PC-3 (cell line): ENCODE results near the gene TSPAN11. TPM values are rescaled to one million over a fixed set of nuclear protein-coding genes. Genes with fewer than 3 reads are reported as not detected.

Experiments used
- ATAC-seq: fragments of 200-7000 bp; cut with Tn5 transposase; 2 replicates; pipeline ENCODE4 v1.9.1; 2020; ENCODE audit warnings: mild to moderate bottlenecking, moderate library complexity
- BruUV-seq: library from RNA; stranded (reverse); fragments of 400-500 nt; replicated peaks from 2 replicates; lab custom pipeline; 2021; lab: Mats Ljungman, UMichigan
- CTCF ChIA-PET: fragments of 300-600 bp; sonication (Branson Sonifier 250); formaldehyde crosslinking; loops from one replicate; lab custom pipeline; 2022; ENCODE audit warnings: antibody characterized with exemption; lab: Charles Lee
- POLR2A ChIA-PET: fragments of 300-600 bp; sonication (Branson Sonifier 250); formaldehyde crosslinking; loops from one replicate; lab custom pipeline; 2022; ENCODE audit warnings: antibody characterized with exemption; ENCODE audit not compliant: unreplicated experiment; lab: Charles Lee
- DNase-seq: peaks from one replicate; pipeline ENCODE4 v3.0.0-alpha.2; 2015
- H2AFZ ChIP-seq: fragments of 300-600 bp; sonication (generic); 2 replicates; pipeline ENCODE4 v1.6.0; 2016; ENCODE audit warnings: antibody characterized with exemption, low read length
- H3F3A ChIP-seq: fragments of 300-600 bp; sonication (generic); one replicate; pipeline ENCODE4 v1.6.0; 2017; ENCODE audit warnings: antibody characterized with exemption, low read length, control low read depth, mild to moderate bottlenecking; ENCODE audit not compliant: unreplicated experiment
- H3K27ac ChIP-seq: fragments of 300-600 bp; sonication (generic); 2 replicates; pipeline ENCODE4 v1.5.1; 2016; ENCODE audit warnings: mild to moderate bottlenecking, low read length
- H3K27me3 ChIP-seq: fragments of 300-600 bp; sonication (generic); 2 replicates; pipeline ENCODE4 v1.6.1; 2016; ENCODE audit warnings: low read length, mixed read lengths
- H3K36me3 ChIP-seq: fragments of 300-600 bp; sonication (generic); 2 replicates; pipeline ENCODE4 v1.6.1; 2016; ENCODE audit warnings: low read depth, mixed run types, low read length, mixed read lengths
- H3K4me1 ChIP-seq: fragments of 300-600 bp; sonication (generic); 2 replicates; pipeline ENCODE4 v1.5.1; 2016; ENCODE audit warnings: low read length; ENCODE audit not compliant: insufficient read depth
- H3K4me2 ChIP-seq: fragments of 300-600 bp; sonication (generic); 2 replicates; pipeline ENCODE4 v1.6.0; 2016; ENCODE audit warnings: low read length
- H3K4me3 ChIP-seq: fragments of 300-600 bp; sonication (generic); 2 replicates; pipeline ENCODE4 v1.5.1; 2016; ENCODE audit warnings: mild to moderate bottlenecking, low read length, mixed read lengths
- H3K79me2 ChIP-seq: fragments of 300-600 bp; sonication (generic); 2 replicates; pipeline ENCODE4 v1.6.1; 2017; ENCODE audit warnings: low read length, mixed read lengths
- H3K9ac ChIP-seq: fragments of 300-600 bp; sonication (generic); 2 replicates; pipeline ENCODE4 v1.6.0; 2016; ENCODE audit warnings: mild to moderate bottlenecking, low read length
- H3K9me2 ChIP-seq: fragments of 300-600 bp; sonication (generic); replicated peaks from 2 replicates; pipeline ENCODE4 v1.6.1; 2016; ENCODE audit warnings: mixed run types, low read length, mixed read lengths
- H3K9me3 ChIP-seq: fragments of 300-600 bp; sonication (generic); 2 replicates; pipeline ENCODE4 v1.6.1; 2016; ENCODE audit warnings: low read length, mixed read lengths
- H4K20me1 ChIP-seq: fragments of 300-600 bp; sonication (generic); 2 replicates; pipeline ENCODE4 v1.6.1; 2016; ENCODE audit warnings: low read length, mixed read lengths
- CTCF ChIP-seq: fragments of 300-600 bp; sonication (generic); conservative IDR thresholded peaks from 2 replicates; pipeline ENCODE4 v1.5.1; 2017; ENCODE audit warnings: antibody characterized with exemption, low read depth, mild to moderate bottlenecking, low read length
- EZH2 ChIP-seq: fragments of 300-600 bp; sonication (generic); IDR thresholded peaks from one replicate; pipeline ENCODE4 v1.6.1; 2017; ENCODE audit warnings: antibody characterized with exemption, mild to moderate bottlenecking, low read length; ENCODE audit not compliant: unreplicated experiment
- EZH2phosphoT487 ChIP-seq: fragments of 300-600 bp; sonication (generic); IDR thresholded peaks from 2 replicates; pipeline ENCODE4 v1.6.1; 2018; ENCODE audit warnings: mild to moderate bottlenecking, antibody characterized with exemption, low read length, borderline replicate concordance
- intact Hi-C: fragments of 100-400 bp; cut with micrococcal nuclease; formaldehyde crosslinking; loops from 2 replicates; pipeline ENCODE4 v1.9.0; 2023
- total RNA-seq: library from RNA; depleted of rRNA; stranded (reverse); fragments of >200 nt; gene quantifications from 2 replicates; pipeline ENCODE4 v1.2.3, GENCODE V29; 2014

The TSPAN11 gene
- total RNA-seq, 1 experiment from 2014 or later = not detected

- Histone ChIP-seq H3K79me2 (no peaks in the 10 kb centered on the region), H3K27ac (peak overlapping the region; percentile 43), H3K4me1 (peaks cover 18% of the 10 kb centered on the region), H3K27me3 (no peaks in the 10 kb centered on the region), H3K4me3 (no peak overlapping the region), H2AFZ (0 out of 2 replicates have a peak overlapping the region, but pooled peaks have one; percentile 2), H3F3A (no peaks in the 10 kb centered on the region), H4K20me1 (no peaks in the 10 kb centered on the region), H3K9me2 (no peaks in the 10 kb centered on the region), H3K9ac (0 out of 2 replicates have a peak overlapping the region, but pooled peaks have one; percentile 9), H3K9me3 (no peaks in the 10 kb centered on the region), H3K36me3 (no peaks in the 10 kb centered on the region), H3K4me2 (peak overlapping the region; percentile 23)
- ATAC-seq (peak; percentile 39), DNase-seq (peak; percentile 54)
- BruUV-seq = no TSS peak
- intact Hi-C loops = loop anchor here (1.0 to 10.0 kb wide), 2 partner anchors 17 to 45 kb away; no protein-coding TSS in a partner anchor
- ChIA-PET CTCF (interaction anchor here (2.0 kb wide), 1 partner anchor 63 kb away, joined by 6 read pairs; no protein-coding TSS in a partner anchor), POLR2A (no interaction called here)
- TF ChIP-seq EZH2 (no peak), CTCF (peak; percentile 51), EZH2phosphoT487 (no peak)
Measured at GRCh38 chr12:30989754-30990153, 63.2 kb downstream of the TSPAN11 start.

GRCh38 chr12:30990316-30990715, 63.8 kb downstream of the TSPAN11 start:
- DNase-seq (no peak), ATAC-seq (no peak)
- Histone ChIP-seq H3K4me3 (no peak overlapping the region), H3K79me2 (no peaks in the 10 kb centered on the region), H2AFZ (no peak overlapping the region), H3K9me2 (no peaks in the 10 kb centered on the region), H3K27me3 (no peaks in the 10 kb centered on the region), H3K4me2 (no peak overlapping the region), H3K9ac (no peak overlapping the region), H4K20me1 (no peaks in the 10 kb centered on the region), H3F3A (no peaks in the 10 kb centered on the region), H3K36me3 (no peaks in the 10 kb centered on the region), H3K27ac (no peak overlapping the region), H3K4me1 (peaks cover 18% of the 10 kb centered on the region), H3K9me3 (no peaks in the 10 kb centered on the region)
- no TSS peak for BruUV-seq
- ChIA-PET POLR2A (no interaction called here), CTCF (interaction anchor here (2.0 kb wide), 1 partner anchor 62 kb away, joined by 6 read pairs; no protein-coding TSS in a partner anchor)
- no peak for TF ChIP-seq EZH2
- no peak for TF ChIP-seq CTCF
- no peak for TF ChIP-seq EZH2phosphoT487
- intact Hi-C loops = no loop called here

GRCh38 chr12:30990776-30991175, 64.2 kb downstream of the TSPAN11 start:
- H3F3A ChIP-seq = no peaks in the 10 kb centered on the region
- ATAC-seq (no peak), DNase-seq (no peak)
- no peak overlapping the region for H3K4me2 ChIP-seq
- H3K9ac ChIP-seq = no peak overlapping the region
- no peaks in the 10 kb centered on the region for H3K9me3 ChIP-seq
- BruUV-seq = no TSS peak
- no peak overlapping the region for H3K4me3 ChIP-seq
- H3K27me3 ChIP-seq = no peaks in the 10 kb centered on the region
- POLR2A ChIA-PET = no interaction called here
- intact Hi-C loops = no loop called here
- TF ChIP-seq EZH2phosphoT487 = no peak
- TF ChIP-seq CTCF = no peak
- no peak for TF ChIP-seq EZH2
- no peaks in the 10 kb centered on the region for H3K36me3 ChIP-seq
- no peak overlapping the region for H2AFZ ChIP-seq
- no peak overlapping the region for H3K27ac ChIP-seq
- CTCF ChIA-PET = no interaction called here
- H3K4me1 ChIP-seq = peaks cover 18% of the 10 kb centered on the region
- H3K79me2 ChIP-seq = no peaks in the 10 kb centered on the region
- H3K9me2 ChIP-seq = no peaks in the 10 kb centered on the region
- H4K20me1 ChIP-seq = no peaks in the 10 kb centered on the region
